Upper lobe of left lung (tissue), 4 donors: ENCODE data around the gene DMTF1.

ENCODE experiments used
- CTCF ChIP-seq, 6 experiments: fragments of 450-650 bp in 4 of 6; fragments of 200-600 bp in 2 of 6; sonication (generic) in 2 of 6; IDR thresholded peaks; one replicate each; pipeline ENCODE4 v1.5.1; 2016 to 2019; ENCODE audit warnings: antibody characterized with exemption in 6 of 6
- POLR2A ChIP-seq, 4 donors: fragments of 450-650 bp; IDR thresholded peaks; one replicate each; pipeline ENCODE4 v1.5.1; 2016 to 2017; ENCODE audit warnings: antibody characterized with exemption in 4 of 4, mild to moderate bottlenecking in 2 of 4
- POLR2AphosphoS5 ChIP-seq, 2 donors: sonication (generic); formaldehyde crosslinking; IDR thresholded peaks; one replicate each; pipeline ENCODE4 v1.5.1; 2017; ENCODE audit warnings: antibody characterized with exemption in 2 of 2

- TF ChIP-seq CTCF (IDR thresholded peaks at IDR 0.05) (no peak), POLR2A (IDR thresholded peaks at IDR 0.05) (no peak), POLR2AphosphoS5 (IDR thresholded peaks at IDR 0.05) (no peak)
Measured at GRCh38 chr7:87159538-87159937, 7.3 kb downstream of the DMTF1 start.
